Right lobe of liver (tissue), 4 donors: ENCODE data around the gene TBX1.

Experiments
- CTCF ChIP-seq, 4 donors: fragments of 200-600 bp in 3 of 4; fragments of 450-650 bp in 1 of 4; IDR thresholded peaks; one replicate each; pipeline versions ENCODE4 v1.5.1 to v1.8.0; 2016 to 2022; ENCODE audit warnings: antibody characterized with exemption in 4 of 4, mild to moderate bottlenecking in 2 of 4
- POLR2A ChIP-seq: fragments of 450-650 bp; IDR thresholded peaks from one replicate; pipeline ENCODE4 v1.6.1; 2017; ENCODE audit warnings: antibody characterized with exemption, mild to moderate bottlenecking
- donor health status: DM: no; HTN: no; CAD: no.
- donor health status: DM: no; HTN: no; CAD: no.
- donor health status: DM: no; HTN: yes; CAD: no.

GRCh38 chr22:19772673-19773469 is 12.3 kb downstream of the TBX1 start:
- no peak for TF ChIP-seq CTCF (IDR thresholded peaks at IDR 0.05)
- no peak for TF ChIP-seq POLR2A
